Stimulated activated CD4-positive, alpha-beta T cell treated with anti-CD3 and anti-CD28 coated beads, Interleukin-1b, Interleukin-23, amount 100 ng/mL, for 1 hour (primary cell): Measurements from ENCODE around the gene GTF2E1.
"Not testable (repeated sequence)": the region's sequence is repeated elsewhere in the genome, so short reads cannot be mapped to it uniquely, and the experiment has no call there.

ENCODE experiments used
- DNase-seq, 2 donors: peaks; one replicate each; pipeline ENCODE4 v3.0.0-alpha.2; 2020; ENCODE audit warnings: low read depth in 2 of 2

GTF2E1 gene

GRCh38 chr3:120742198-120742848, at the start of gene GTF2E1, which contains the start of gene RABL3:
TSS of gene GTF2E1 (plus strand) at chr3:120742744. CDS start at chr3:120750553, 7,809 bp downstream.
TSS of gene RABL3 (minus strand) at chr3:120742516. CDS start at chr3:120742507, 9 bp downstream.
- peak; percentile 89 to 92 for DNase-seq

GRCh38 chr3:120693439-120694171, 48.9 kb upstream of the GTF2E1 start:
- no peak for DNase-seq

GRCh38 chr3:120699333-120699732, 43.2 kb upstream of the GTF2E1 start:
- DNase-seq = no peak

- no peak for DNase-seq
These were observed 36.5 kb upstream of the GTF2E1 start for GRCh38 chr3:120705884-120706582.

GRCh38 chr3:120706950-120707349, 35.6 kb upstream of the GTF2E1 start:
- no peak for DNase-seq

- DNase-seq = no peak
These were observed 34.1 kb upstream of the GTF2E1 start for GRCh38 chr3:120708408-120708807.

GRCh38 chr3:120710369-120710768, 32.2 kb upstream of the GTF2E1 start:
- no peak for DNase-seq

GRCh38 chr3:120713262-120713661, 29.3 kb upstream of the GTF2E1 start:
- DNase-seq = no peak

GRCh38 chr3:120719167-120719834, 23.2 kb upstream of the GTF2E1 start:
- DNase-seq = peak; percentile 10 to 35

- no peak for DNase-seq
These were observed 15.8 kb upstream of the GTF2E1 start for GRCh38 chr3:120726791-120727190.

- no peak for DNase-seq
These were observed 11.7 kb upstream of the GTF2E1 start for GRCh38 chr3:120730576-120731542.

GRCh38 chr3:120738006-120738405, 4.5 kb upstream of the GTF2E1 start:
- DNase-seq = not testable (repeated sequence)

GRCh38 chr3:120741320-120741719, 1.2 kb upstream of the GTF2E1 start:
- no peak for DNase-seq

GRCh38 chr3:120741837-120742197, 727 bp upstream of the GTF2E1 start:
- no peak for DNase-seq

GRCh38 chr3:120742849-120743365, 363 bp downstream of the GTF2E1 start:
- DNase-seq = no peak

- no peak for DNase-seq
These were observed 1.1 kb downstream of the GTF2E1 start for GRCh38 chr3:120743556-120744195.

- DNase-seq = no peak
These were observed 2.9 kb downstream of the GTF2E1 start for GRCh38 chr3:120745466-120745865.

- DNase-seq = no peak
These were observed 7.3 kb downstream of the GTF2E1 start for GRCh38 chr3:120749843-120750242.

- DNase-seq = no peak
These were observed 9.7 kb downstream of the GTF2E1 start for GRCh38 chr3:120752230-120752629.

- DNase-seq = no peak
These were observed 10.3 kb downstream of the GTF2E1 start for GRCh38 chr3:120752865-120753264.
